NCI-H1417 treated with DMSO at 0.1 percent for 48 hours (cell line): ENCODE data around the gene HIGD1C.
"Not testable (repeated sequence)": the region's sequence is repeated elsewhere in the genome, so short reads cannot be mapped to it uniquely, and the experiment has no call there.

Experiments used
- DNase-seq: peaks from one replicate; lab custom pipeline; 2025; lab: John Stamatoyannopoulos, UW

The HIGD1C gene

GRCh38 chr12:50952510-50952909 is at the start of gene HIGD1C:
Gene HIGD1C (plus strand): TSS chr12:50952544. CDS start chr12:50953999, 1,455 bp downstream.
- DNase-seq, result no peak

- DNase-seq, result not testable (repeated sequence)
Observed at GRCh38 chr12:50908479-50908878, 43.9 kb upstream of the HIGD1C start.

GRCh38 chr12:50912361-50912760 is 40.0 kb upstream of the HIGD1C start:
- DNase-seq, result not testable (repeated sequence)

GRCh38 chr12:50913224-50913623 is 39.1 kb upstream of the HIGD1C start:
- DNase-seq, result no peak

- DNase-seq, result no peak
Observed at GRCh38 chr12:50914872-50915484, 37.4 kb upstream of the HIGD1C start.

- no peak for DNase-seq
Observed at GRCh38 chr12:50916292-50916691, 36.1 kb upstream of the HIGD1C start.

- no peak for DNase-seq
Observed at GRCh38 chr12:50918584-50919316, 33.6 kb upstream of the HIGD1C start.

GRCh38 chr12:50922820-50923219 is 29.5 kb upstream of the HIGD1C start:
- no peak for DNase-seq

- no peak for DNase-seq
Observed at GRCh38 chr12:50923361-50924130, 28.8 kb upstream of the HIGD1C start.

GRCh38 chr12:50924131-50924438 is 28.3 kb upstream of the HIGD1C start:
- DNase-seq, result no peak

- DNase-seq, result peak; percentile 87
Observed at GRCh38 chr12:50924439-50925341, 27.7 kb upstream of the HIGD1C start.

- DNase-seq, result no peak
Observed at GRCh38 chr12:50925342-50925651, 27.0 kb upstream of the HIGD1C start.

- no peak for DNase-seq
Observed at GRCh38 chr12:50925920-50926319, 26.4 kb upstream of the HIGD1C start.

GRCh38 chr12:50926415-50926814 is 25.9 kb upstream of the HIGD1C start:
- DNase-seq, result no peak

- DNase-seq, result not testable (repeated sequence)
Observed at GRCh38 chr12:50926932-50927331, 25.4 kb upstream of the HIGD1C start.

- no peak for DNase-seq
Observed at GRCh38 chr12:50927356-50927755, 25.0 kb upstream of the HIGD1C start.

GRCh38 chr12:50927766-50928224 is 24.5 kb upstream of the HIGD1C start:
- no peak for DNase-seq

GRCh38 chr12:50928392-50928791 is 24.0 kb upstream of the HIGD1C start:
- DNase-seq, result no peak

- DNase-seq, result no peak
Observed at GRCh38 chr12:50929831-50930230, 22.5 kb upstream of the HIGD1C start.

- not testable (repeated sequence) for DNase-seq
Observed at GRCh38 chr12:50930477-50930876, 21.9 kb upstream of the HIGD1C start.

- no peak for DNase-seq
Observed at GRCh38 chr12:50932787-50933280, 19.5 kb upstream of the HIGD1C start.
